G401 (cell line): ENCODE data around the gene LIMS1. TPM values are rescaled to one million over a fixed set of nuclear protein-coding genes. Genes with fewer than 3 reads are reported as not detected.
A peak's percentile ranks its signal among the peaks of the same experiment; 100 is the strongest.
"Not testable (repeated sequence)": the region's sequence is repeated elsewhere in the genome, so short reads cannot be mapped to it uniquely, and the experiment has no call there.

Experiments used
- DNase-seq: peaks from one replicate; pipeline ENCODE4 v3.0.0-alpha.2; 2015; ENCODE audit warnings: low spot score
- in situ Hi-C: cut with HindIII; loops from 2 replicates; pipeline ENCODE4 v1.10.0; 2016; ENCODE audit warnings: low sequenced_read_pairs, mixed read lengths
- total RNA-seq: library from RNA; depleted of rRNA; stranded (reverse); fragments of >200 nt; shearing (Covaris generic); gene quantifications from 2 replicates; pipeline ENCODE4 v1.2.3, GENCODE V29; 2014

The LIMS1 gene
- total RNA-seq, 1 experiment from 2014 or later, result 68.3 TPM

GRCh38 chr2:108577099-108577498 is 42.8 kb downstream of the LIMS1 start:
- no peak for DNase-seq
- in situ Hi-C loops, result no loop called here

GRCh38 chr2:108579623-108580022 is 45.4 kb downstream of the LIMS1 start:
- DNase-seq, result no peak
- in situ Hi-C loops, result no loop called here

- in situ Hi-C loops, result no loop called here
- no peak for DNase-seq
Measured at GRCh38 chr2:108580050-108580449, 45.8 kb downstream of the LIMS1 start.

- in situ Hi-C loops, result no loop called here
Measured at GRCh38 chr2:108583903-108584520, 49.7 kb downstream of the LIMS1 start.

GRCh38 chr2:108585436-108585835 is 51.2 kb downstream of the LIMS1 start:
- no peak for DNase-seq
- in situ Hi-C loops, result no loop called here

More at GRCh38 chr2:108583903-108584520, 49.7 kb downstream of the LIMS1 start:
- peak; percentile 55 for DNase-seq

- in situ Hi-C loops, result no loop called here
- DNase-seq, result no peak
Measured at GRCh38 chr2:108586116-108586515, 51.8 kb downstream of the LIMS1 start.

- in situ Hi-C loops, result no loop called here
- DNase-seq, result no peak
Measured at GRCh38 chr2:108586631-108587030, 52.4 kb downstream of the LIMS1 start.

- in situ Hi-C loops, result no loop called here
- DNase-seq, result no peak
Measured at GRCh38 chr2:108587621-108588020, 53.4 kb downstream of the LIMS1 start.

GRCh38 chr2:108588070-108588668 is 53.9 kb downstream of the LIMS1 start:
- in situ Hi-C loops, result no loop called here
- DNase-seq, result no peak

- DNase-seq, result no peak
- in situ Hi-C loops, result no loop called here
Measured at GRCh38 chr2:108589372-108589771, 55.1 kb downstream of the LIMS1 start.

GRCh38 chr2:108589781-108590180 is 55.5 kb downstream of the LIMS1 start:
- in situ Hi-C loops, result no loop called here
- DNase-seq, result no peak

- no peak for DNase-seq
- in situ Hi-C loops, result no loop called here
Measured at GRCh38 chr2:108591163-108591562, 56.9 kb downstream of the LIMS1 start.

GRCh38 chr2:108593547-108594098 is 59.4 kb downstream of the LIMS1 start:
- no peak for DNase-seq
- in situ Hi-C loops, result no loop called here

GRCh38 chr2:108594132-108594981 is 60.1 kb downstream of the LIMS1 start:
- in situ Hi-C loops, result no loop called here
- no peak for DNase-seq

GRCh38 chr2:108594982-108595464 is 60.8 kb downstream of the LIMS1 start:
- DNase-seq, result no peak

GRCh38 chr2:108595771-108596170 is 61.5 kb downstream of the LIMS1 start:
- in situ Hi-C loops, DNase-seq: not testable (repeated sequence)

More at GRCh38 chr2:108594982-108595464, 60.8 kb downstream of the LIMS1 start:
- in situ Hi-C loops, result no loop called here

- DNase-seq, in situ Hi-C loops: not testable (repeated sequence)
Measured at GRCh38 chr2:108597105-108597744, 63.0 kb downstream of the LIMS1 start.

GRCh38 chr2:108601199-108601598 is 66.9 kb downstream of the LIMS1 start:
- DNase-seq, in situ Hi-C loops: not testable (repeated sequence)

GRCh38 chr2:108602422-108602821 is 68.2 kb downstream of the LIMS1 start:
- in situ Hi-C loops, result no loop called here
- no peak for DNase-seq
